HG03280 (cell line): ENCODE data around the gene BFSP1.
A peak's percentile ranks its signal among the peaks of the same experiment; 100 is the strongest.

ENCODE experiments used
- ATAC-seq: cut with Tn5 transposase; IDR thresholded peaks from one replicate; pipeline ENCODE4 v1.9.1; 2021; ENCODE audit warnings: mild to moderate bottlenecking, moderate library complexity; ENCODE audit not compliant: unreplicated experiment

BFSP1 gene

DNA sequence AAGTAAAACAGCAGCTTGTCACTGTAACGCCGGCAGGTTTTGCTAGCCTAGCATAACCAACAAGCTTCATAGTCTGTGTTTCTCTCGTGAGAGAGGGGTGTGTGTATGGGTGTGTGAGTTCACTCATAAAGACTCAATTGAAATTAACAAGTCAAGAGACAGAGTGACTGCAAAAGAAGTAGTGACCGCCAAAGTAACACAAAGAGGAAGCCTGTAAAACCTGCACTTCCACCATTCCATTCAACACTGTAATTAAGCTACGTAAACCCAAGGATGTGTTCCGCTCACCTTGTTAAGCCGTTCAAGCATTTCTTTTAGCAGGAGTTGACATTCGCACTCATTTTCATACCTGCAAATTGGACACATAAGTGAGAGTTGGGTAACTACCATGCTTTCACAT is 6.6 kb downstream of the BFSP1 start:
- ATAC-seq: no peak

DNA sequence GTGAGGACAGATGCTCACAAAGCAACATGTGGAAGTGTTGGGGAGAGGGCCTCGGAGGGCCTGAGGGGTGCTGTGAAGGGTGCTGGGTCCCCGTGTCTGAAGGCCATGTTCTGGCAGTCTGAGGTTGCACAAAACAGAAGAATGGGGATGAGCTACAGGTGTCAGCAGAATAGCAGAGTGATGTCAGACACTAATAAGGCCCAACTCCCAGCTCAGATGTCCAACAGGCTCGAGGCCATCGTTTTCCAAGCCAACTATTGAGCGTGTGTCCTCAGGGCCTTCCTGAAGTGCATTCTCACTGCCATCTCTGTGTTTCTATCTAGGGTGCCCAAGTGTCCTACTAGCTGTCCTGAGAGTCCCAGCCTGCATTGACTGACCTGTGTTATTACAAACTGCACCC is 7.9 kb downstream of the BFSP1 start:
- ATAC-seq: no peak

DNA sequence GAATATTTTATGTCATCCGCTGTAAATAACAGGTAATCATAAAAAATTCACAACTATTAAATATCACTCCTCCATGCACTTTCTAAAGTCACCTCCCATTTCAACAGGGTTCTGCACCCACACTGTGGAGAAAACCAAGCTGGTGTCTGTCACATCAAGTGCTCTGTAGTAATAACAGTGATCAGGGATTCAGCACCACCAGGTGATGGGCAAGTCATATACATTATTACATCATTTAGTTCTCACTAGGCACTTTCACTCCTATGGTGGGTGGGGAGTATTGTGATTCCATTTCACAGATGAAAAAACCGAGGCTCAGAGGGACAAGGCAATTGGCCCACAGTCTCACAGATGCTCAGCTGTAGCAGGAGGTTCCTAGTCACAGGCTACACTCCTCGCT is 8.7 kb downstream of the BFSP1 start:
- ATAC-seq: no peak

- no peak for ATAC-seq
These were observed 10.6 kb downstream of the BFSP1 start for GRCh38 chr20:17520583-17520982.

- no peak for ATAC-seq
These were observed 11.4 kb downstream of the BFSP1 start for GRCh38 chr20:17519606-17520285.

- ATAC-seq: no peak
These were observed 12.7 kb downstream of the BFSP1 start for GRCh38 chr20:17518339-17519052.

DNA sequence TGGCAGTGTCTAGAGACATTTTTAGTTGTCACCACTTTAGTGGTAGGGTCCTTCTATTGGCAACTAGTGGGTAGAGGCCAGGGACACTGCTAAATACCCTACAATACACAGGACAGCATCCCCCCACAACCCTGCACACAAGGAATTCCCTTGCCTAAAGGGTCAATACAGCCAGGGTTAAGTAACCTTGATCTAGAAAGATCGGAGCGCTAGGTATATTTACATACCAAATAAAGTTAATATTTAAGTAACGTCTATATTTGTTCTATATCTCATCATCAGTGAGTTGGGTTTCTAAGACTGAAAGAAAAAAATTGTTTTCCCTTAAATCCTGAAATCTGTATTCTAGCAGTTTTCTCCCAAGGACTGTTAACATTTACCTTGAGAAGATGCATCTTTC is 16.1 kb downstream of the BFSP1 start:
- ATAC-seq: no peak

DNA sequence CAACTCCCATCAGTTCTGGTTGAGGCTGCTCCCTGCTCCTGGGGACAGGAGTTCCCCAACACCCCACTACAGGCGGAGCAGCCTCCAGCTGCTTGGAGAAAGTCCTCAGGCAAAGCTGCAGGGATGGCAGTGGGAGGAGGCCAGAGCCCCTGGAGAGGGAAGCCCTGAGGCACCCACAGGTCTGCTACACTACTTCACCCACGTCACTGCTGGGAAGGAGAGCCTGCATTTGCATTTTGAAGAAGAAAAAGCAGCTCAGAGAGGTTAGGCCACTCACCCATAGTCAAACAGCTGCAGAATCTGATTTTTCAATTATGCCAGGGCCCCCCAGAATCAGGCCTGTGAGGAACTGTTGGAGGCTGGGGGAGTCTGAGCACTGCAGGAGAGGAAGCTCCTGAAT is 17.2 kb downstream of the BFSP1 start:
- no peak for ATAC-seq

DNA sequence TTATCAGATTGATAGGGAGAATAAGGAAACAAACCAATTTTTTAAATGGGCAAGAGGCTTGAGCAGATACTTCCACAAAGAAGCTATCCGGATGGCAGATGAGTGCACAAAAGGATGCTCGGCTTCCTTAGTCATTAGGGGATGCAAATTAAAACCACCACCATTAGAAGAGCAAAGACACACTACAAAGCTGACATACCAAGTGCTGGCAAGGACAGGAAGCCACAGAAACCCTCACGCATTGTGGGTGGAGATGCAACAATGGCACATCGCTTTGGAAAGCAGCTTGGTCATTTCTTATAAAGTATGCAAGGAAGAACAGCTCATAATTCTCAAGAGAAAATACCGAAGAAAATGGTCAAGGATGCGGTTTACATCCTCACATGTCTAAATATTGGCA is 19.8 kb downstream of the BFSP1 start:
- no peak for ATAC-seq

- no peak for ATAC-seq
These were observed 20.6 kb downstream of the BFSP1 start for GRCh38 chr20:17510548-17510947.

DNA sequence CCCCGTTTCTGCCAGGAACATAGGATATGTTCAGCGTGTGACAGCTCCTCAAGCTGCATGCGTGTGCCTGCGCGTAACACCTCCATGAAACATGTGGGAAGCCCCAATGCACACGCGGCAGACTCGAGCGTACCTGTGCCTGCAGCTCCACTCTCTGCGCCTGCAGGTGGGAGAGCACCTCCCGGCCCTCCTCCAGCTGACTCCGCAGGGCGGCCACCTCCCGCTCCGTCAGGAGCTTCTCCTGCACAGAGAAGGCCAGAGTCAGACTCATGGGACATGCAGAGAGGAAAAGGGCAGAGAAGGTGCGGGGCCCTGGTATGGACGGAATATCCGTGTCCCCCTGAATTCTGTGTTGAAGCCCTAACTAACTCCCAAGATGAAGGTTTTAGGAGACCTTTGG is 22.4 kb downstream of the BFSP1 start:
- no peak for ATAC-seq

DNA sequence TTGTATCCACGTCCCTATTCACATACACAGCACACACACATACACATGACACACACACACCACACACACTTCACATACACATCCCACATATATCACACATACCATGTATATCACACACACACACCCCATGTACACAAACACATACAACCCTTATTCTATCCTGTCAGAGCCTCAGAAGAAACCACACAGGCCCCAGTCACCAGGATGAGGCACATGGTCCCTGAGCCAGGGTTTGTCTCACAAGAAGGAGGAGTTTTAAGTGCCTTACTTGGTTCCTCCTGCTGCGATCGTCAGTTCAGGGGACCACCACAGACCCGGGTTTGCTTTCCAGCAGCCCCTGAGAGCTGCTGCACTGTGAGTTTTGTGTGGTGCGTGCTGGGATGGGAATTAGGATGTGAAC is 23.6 kb downstream of the BFSP1 start:
- no peak for ATAC-seq

DNA sequence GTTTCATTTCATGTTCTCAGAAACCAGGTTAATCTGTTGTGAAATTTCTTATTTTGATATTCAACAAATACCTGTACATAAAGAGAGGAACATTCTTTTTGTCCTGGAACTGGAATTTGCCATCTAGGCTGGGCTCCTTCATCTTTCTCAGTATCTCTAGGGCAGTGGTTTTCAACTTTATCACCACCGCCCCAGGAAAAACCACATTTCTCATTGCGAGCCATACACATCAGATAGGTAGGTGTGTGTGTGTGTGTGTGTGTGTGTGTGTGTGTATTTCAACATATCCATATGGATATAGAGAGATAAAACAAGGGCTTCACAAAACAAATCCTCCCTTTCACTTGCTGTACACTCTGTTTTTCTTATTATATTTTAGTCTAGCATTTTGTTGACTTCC is 24.1 kb downstream of the BFSP1 start:
- ATAC-seq: no peak

- no peak for ATAC-seq
These were observed 25.3 kb downstream of the BFSP1 start for GRCh38 chr20:17505636-17506517.

- ATAC-seq: peak; percentile 67
These were observed 26.1 kb downstream of the BFSP1 start for GRCh38 chr20:17504898-17505635.

DNA sequence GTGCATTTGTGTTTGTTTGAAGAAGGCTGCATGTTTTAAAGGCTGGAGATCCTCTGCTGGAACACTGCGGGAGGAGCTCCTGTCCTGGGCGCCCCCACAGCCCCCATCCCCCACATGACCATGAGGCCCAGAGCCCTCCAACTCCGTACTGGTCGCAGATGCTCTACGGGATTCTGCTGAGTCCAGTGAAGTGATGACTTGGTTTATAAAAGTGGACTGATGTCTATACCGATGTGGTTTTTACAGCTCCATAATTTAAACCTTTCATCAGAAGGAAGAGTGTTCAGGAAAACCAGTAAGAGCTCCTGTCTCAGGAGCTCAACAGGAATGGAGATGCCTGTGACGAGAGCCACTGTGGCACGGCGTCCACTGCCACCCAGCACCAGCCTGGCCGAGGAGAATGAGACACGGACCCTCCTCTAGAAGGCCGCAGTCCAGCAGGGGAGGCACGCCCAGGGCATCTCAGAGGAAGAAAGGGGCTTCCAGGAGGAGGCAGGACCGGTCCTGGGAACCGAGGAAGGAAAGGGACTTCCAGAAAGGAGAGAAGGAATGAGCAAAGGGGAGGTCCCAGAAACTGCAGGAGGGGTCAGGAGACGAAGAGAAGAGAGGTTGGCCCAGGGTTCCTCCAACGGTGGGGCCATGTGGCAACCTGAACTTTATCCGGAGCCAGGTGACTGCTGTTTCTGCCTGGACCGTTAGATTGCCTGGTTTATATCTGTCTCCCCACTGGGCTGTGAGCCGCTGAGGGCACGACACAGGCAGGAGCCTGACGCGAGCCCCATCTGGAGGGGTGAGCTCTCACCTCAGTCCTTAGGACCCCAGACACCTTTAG is 26.9 kb downstream of the BFSP1 start:
- ATAC-seq: peak; percentile 5

DNA sequence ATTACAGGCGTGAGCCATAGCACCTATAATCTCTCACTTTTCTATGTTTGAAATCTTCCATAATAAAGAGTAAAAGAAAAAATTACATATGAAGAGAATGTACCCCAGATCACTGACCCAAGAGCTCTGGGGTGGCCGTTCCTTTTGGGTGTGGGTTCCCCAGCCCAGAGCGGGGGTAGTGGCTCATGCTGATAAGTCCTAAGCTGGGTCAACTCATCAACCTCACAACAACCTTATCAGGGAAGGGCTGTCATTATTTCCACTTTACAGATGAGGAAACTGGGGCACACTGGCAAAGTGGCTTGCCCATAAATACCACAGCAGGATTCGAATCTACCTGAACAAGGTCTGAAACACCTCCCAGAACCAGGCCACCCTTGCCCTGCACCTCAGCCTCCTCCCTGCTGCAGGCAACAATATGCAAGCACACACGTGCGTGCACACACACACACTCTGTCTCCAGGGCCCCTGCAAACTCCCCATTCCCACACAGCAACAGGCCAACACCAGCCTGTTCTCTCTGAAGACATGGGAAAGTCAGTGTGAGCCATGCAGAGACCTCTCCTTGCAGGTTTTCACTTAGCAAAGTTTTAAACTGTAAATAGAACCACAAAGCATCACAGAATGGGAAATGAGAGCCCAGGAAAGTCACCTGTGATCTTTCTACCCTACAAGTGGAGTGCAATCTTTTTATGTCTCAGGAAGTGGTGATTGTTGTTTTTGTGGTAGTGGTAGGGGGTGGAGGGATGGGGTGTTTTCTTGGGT is 27.7 kb downstream of the BFSP1 start:
- ATAC-seq: no peak

- no peak for ATAC-seq
These were observed 29.1 kb downstream of the BFSP1 start for GRCh38 chr20:17502105-17502504.

DNA sequence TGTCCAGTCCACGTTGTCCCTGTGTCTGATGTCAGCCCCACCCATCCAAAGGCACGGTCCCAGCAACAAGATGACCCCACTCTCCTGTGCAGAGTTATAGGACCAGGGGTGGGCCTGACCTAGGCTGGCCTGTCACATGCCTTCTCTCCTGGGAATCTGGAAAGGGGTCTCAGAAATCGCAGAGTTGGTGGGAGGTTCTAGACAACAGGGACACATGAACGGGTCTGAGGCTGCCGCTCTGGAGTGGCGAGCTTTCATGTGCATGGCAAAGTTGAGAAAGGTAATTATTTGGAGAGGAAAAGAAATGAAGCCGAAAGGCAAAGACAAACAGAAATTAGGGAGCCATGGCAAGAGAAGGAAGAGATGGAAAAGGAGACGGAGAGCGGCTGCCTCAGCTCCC is 29.5 kb downstream of the BFSP1 start:
- ATAC-seq: no peak
